CD4-positive, alpha-beta T cell treated with Interleukin-6 at 100 ng/mL for 8 hours (primary cell): ENCODE measurements around the gene ITGA8.
"Not testable (repeated sequence)": the region's sequence is repeated elsewhere in the genome, so short reads cannot be mapped to it uniquely, and the experiment has no call there.

Experiments used
- DNase-seq: peaks from one replicate; pipeline ENCODE4 v3.0.0-alpha.2; 2020; ENCODE audit warnings: mixed read lengths, low spot score

The ITGA8 gene

DNA sequence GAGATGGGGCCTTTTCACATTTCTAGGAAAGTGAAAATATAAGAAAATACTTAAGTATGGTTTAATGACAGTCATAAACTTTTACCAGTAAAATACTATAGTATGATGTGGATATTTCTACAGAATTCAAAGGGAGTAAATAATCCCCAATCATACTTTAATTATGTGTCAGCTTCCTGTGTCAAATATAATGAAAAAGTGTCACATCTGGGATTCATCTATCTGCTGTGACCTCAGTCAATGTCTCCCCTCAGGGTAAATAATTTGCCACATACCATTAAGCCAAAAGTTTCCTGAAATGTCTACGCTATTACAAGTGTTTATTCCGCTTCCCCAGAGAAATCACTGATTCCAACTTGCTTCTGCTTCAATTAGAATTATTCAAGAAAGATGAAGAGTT lies 110.5 kb downstream of the ITGA8 start:
- DNase-seq: no peak

DNA sequence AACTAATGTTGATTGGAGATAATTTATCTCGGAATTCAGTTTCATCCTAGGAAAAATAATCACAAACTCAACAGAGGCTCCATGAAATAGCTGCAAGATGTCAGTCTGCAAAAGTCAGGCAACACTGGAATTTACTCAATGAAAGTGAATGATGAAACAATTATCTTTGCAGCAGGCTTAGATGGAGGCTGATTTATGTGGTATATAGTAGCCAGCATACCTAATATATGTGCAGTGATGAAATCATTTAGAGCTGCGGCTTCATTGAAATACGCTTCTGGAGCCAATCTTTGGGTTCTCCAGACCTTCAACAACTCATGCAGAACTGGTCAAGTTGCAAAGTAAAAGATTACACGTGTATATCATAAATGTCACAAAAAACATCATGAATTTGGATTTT lies 113.3 kb downstream of the ITGA8 start:
- no peak for DNase-seq

DNA sequence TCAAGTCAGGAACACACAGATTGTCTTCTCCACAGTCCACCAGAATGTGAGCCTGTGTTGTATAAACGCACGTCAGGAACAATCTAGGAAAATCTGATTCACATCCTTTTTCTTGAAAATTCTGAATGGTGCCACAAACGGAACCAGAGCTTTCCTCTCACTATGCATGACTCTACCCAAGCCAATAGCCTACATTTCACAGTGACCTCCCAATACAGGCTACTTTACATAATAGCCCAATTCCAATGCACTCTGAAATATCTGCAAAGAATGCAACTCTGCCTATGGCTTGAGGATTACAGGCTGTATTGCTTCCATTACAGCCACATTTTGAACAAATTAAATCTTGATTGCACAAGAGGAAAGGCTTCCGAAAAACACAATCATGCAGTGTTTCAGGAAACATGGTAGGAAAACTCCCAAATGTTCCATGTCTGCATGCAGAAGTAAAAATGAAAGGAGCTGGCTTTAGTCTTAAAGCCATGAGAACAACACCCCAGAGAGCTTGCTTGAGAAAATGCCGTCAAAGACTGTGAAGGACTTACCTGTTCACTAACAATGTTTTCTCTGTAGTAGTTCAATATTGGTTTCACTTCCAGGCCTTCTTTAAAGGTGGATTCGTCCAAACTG lies 113.9 kb downstream of the ITGA8 start:
- no peak for DNase-seq

DNA sequence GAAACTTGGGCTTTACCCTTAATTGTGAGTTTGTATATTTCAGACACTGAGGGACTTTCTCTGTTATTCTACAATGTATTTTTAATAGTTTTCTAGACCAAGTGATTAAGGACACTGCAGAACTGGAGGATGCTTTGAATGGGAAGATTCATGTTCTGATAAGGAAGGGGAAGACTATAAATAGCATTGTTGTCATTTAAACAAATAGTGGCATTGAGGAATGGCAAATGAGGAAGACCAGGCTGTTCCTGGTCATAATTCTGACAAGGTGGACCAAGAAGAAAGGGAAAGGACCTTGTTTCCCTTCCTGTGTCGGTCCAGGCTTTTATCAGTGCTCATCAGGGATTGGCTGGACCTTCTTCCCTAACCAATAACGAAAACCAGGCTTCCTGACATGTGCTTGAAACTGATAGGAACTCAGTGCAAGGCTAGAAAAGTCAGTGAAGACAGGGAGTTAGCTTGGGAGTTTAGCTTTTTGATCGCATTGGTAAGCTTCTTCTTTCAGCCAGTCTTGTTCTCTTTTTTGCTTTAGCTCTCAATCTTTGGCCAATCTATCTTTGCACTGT lies 116.2 kb downstream of the ITGA8 start:
- DNase-seq: no peak

DNA sequence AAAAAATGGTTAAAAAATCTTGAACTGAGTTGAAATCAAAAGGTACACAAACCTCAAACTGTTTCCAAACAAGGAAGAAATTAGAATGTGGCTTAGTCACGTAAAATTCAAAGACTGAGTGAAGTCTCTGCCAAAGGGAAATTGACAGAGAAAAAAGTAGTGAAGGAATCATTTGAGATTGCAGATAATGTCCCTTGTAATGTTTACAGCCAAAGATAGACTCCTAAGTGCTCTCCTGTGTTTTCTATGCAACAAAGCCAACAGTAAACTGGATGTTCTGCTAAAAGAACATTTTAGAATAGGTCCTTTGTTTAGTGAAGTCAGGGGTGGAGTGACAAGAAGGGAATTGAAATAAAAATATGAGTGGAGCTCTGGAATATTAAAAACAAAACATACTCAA lies 117.9 kb downstream of the ITGA8 start:
- DNase-seq: no peak

DNA sequence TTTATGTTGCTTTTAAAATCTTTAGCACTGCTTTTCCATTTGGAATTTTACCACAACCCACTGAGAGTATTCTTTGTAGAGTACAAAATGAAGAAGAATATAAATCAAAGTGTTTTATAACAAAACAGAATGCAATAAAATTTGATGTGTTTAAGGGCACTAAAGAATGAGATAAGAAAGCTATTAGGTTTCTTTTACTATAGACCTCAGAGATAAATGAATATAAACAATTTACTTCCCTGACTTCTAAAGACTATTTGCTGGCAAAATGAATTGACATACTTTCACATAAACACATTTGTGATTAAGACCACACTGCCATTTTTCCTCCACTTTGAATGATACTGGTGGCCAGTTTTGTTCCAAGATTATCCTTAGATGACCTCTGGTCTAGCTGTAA lies 124.5 kb downstream of the ITGA8 start:
- no peak for DNase-seq

DNA sequence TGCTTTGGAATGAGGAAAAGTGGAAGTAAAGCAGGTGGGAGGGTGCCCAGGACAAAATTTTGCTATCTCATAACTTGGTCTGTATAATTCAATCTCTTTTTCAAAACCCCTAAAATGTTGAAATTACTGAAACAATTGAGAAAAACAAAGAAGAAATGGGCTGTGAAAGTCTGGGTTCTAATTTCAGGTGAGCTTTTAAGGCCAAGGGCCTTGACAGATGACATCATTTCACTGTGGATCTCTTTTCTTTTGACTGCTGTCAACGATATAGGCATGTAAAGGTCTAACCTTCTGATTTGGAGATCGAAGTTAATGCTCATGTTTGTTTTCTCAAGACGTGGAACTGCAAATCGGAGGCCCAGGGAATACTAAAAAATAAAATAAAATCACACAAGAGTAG lies 127.8 kb downstream of the ITGA8 start:
- no peak for DNase-seq

DNA sequence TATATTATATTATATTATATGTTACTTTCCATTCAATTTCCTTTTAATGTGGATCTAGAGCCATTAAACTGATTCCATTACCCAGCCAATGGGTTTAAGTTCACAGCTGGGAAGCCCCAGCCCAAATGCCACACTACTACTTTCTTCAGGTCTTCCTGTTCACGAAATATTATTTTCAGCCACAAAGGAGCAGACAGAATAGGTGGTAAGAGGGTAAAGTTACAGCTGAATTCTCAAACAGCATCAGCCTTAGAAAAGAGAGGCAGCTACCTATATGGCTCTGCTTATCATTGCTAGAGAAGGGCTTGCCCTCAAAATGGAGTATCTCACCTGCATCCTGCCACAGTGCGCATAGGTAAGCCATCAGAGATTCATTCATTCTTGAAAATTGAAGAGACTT lies 128.3 kb downstream of the ITGA8 start:
- no peak for DNase-seq

DNA sequence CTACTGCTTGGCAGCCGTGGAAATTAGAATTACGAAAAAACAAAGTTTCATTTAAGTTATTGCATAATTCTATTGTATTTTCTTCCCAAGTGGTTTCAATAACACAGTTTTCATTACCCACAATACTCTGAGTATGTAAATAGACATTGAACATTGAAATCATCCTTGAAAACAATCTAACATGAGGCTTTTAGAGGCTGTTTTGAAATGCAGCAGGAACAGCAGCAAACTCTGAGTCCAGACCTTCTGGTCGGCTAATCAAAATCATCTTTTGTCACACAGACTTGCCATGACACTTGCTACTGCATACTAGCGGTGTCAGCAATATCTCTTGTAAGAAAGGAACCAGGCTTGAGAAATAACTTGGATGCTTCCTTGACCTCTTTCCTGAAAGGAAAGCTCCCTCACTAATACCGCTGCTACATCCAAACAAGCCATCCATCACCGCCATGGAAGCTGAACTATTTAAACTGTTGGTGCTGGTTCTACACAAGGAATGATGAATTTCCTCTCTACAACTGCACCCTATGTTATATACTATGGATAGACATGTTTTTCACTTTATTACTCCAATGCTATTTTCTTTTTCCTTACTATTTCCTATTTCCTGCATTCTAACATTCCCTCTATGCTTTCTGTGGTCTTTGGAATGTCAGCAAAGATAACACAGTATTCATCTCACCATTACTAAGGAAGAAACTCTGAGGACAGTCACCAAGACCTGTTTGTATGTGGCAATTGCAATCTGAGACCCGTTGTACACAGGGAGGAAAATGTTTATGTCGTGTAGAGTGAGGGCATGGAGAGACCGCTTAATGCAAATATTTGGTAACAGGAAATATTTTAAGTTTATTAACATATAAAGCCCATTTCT lies 130.8 kb downstream of the ITGA8 start:
- DNase-seq: no peak

DNA sequence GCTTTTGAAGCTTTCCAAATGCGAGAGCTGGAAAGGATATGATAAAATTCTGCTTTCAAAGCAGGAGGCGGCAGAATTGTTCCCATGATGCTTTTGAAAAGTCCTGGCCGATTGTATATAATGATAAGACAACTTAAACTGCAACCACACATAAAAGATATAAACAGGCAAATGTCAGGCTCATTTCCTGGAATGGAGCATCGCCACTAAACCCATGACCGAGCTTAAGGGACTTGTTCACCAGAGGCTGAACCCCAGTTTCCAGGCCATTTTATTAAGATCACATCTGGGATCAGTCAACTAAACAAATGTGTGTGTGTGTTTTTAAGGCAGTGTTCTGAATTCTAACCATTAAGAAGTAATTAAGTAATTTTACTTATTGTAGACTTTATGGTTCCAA lies 131.6 kb downstream of the ITGA8 start:
- DNase-seq: no peak

DNA sequence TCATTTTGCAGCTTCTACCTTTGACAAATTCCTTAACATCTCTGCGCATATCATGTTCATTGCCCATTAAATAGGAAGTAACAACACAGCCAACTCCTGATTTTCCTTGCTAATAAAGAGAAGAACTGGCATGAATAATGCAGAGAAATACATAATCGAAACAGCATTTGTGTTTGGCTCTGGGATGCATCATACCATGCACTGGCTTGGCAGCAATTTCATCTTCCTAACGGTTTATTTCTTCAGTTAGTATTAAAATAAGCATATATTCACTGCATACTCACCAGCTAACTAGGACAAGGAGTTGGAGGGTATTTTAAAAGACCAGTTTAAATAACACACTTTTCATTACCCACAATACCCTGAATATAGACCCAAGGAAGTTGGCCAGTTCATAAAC lies 132.5 kb downstream of the ITGA8 start:
- DNase-seq: no peak

DNA sequence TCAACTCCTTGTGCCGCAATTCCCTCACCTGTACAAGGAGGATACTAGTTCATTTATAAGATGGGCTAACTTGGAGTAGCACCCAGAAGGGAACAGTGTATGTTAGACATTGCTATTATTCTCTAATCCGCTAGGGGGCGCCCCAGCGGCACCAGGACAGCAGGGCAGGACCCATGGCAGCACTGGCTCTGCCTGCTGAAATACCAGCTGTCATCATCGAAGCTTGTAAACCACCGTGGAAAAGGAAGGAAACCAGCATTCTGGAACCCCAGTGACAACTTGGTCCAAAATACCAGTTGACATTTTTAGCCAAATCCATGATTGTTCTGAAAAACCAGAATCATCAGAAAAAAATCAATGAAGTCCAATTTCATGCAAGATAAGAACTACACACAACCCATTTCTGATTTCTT lies 134.4 kb downstream of the ITGA8 start:
- no peak for DNase-seq

DNA sequence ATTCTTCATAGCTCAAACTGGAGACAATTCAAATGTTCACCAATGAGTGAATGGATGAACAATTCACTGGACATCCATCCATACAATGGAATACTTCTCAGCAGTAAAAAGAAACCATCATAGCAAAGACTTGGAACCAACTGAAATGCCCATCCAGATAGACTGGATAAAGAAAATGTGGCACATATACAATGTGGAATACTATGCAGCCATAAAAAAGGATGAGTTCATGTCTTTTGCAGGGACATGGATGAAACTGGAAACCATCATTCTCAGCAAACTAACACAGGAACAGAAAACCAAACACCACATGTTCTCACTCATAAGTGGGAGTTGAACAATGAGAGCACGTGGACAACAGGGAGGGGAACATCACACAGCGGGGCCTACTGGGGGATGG lies 136.8 kb downstream of the ITGA8 start:
- DNase-seq: not testable (repeated sequence)

DNA sequence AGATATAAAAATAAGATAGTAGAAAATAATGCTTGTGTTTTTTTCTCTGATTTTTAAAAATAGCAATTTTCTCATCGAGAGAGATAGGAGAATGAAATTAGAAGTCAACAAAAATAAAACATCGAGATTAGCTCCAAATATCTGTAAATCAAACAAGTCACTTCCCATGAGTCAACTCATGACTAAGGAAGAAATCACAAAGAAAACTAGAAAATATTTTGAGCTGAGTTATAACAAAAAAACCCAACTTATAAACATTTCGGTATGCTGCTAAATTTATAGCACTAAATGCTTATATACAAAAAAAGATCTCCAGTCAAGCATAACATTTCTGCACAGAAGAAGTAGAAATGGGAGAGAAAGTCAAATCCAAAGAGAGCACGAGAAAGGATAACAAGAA lies 140.1 kb downstream of the ITGA8 start:
- no peak for DNase-seq

DNA sequence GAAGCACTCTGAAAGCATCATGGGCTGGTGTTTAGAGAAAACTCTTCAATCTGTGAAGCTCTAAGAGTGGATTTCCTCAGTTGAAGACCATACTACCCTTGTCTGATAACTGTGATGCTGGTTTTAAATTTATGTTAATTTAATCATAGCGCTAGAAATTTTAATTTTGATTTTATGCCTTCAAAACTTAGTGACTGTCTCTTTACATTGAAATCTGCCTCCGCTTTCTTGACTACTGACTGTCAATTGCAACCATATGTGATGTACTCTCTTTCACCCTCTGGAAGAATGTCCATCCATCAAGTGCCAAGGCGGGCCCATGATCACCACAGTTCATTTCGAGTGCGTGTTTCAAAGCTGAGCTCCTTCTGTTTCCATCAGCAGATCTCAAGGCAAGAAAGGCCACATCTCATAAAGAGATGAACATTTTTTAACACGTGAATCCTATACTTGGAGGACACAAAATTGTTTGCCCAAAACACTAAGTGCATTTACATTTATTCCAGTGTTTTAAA lies 147.1 kb downstream of the ITGA8 start:
- no peak for DNase-seq

DNA sequence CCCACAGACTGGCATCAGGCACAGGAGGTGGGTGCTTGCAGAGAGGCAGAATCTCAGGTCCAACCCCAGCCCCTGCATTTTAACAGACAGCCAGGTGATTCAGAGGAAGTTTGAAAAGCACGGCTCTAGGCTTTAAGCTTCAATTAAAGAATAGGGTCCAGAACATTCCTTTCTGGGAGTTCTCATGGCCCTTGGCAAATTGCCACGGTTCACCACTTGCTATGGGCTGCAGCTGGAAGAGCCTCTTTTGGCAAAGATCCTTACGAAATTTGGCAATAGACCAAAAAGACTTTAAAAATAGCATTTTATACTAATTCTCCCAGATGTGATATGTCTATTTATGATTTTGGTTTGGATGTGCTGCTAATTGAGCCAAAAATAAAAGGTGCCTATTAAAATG lies 148.1 kb downstream of the ITGA8 start:
- DNase-seq: no peak

DNA sequence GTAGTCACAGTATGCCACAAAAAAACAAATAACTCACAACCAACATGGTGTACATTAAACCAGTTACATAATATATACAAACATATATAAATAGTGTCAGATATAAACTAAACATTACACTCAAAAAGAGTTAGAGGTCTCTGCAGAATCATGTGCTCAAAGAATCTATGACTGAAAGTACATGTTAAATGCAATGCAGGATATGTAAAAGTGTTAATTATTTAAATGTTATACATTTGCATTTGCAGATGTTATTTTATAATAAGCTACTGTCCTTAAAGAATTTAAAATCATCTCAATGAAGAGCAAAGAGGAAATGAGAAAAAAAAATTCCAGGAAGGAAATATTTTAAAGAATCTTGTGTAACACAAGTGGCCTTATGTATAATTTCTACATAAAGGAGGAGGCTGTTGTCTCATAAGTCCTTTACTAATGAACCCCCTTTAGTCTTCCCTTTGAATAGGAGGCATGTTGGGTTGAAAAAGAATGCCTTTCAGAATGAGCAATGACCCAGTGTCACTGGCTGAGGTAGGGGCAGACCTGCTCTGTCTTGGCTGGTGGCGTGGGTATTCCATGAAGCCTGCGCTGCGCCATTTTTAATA lies 148.9 kb downstream of the ITGA8 start:
- DNase-seq: no peak

DNA sequence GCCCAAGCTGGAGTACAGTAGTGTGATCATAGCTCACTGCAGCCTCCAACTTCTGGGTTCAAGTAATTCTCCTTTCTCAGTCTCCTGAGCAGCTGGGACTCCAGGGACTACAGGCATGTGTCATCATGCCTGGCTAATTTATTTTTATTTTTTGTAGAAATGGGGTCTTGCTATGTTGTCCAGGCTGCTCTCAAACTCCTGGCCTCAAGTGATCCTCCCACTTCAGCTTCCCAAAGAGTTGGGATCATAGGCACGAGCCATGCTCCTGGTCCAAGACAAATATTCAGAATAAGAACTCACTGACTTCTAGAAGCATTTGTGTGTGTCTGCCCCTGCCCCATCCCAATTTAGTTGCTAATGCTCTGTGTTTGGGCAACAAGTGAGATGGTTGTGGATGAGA lies 151.8 kb downstream of the ITGA8 start:
- DNase-seq: no peak

DNA sequence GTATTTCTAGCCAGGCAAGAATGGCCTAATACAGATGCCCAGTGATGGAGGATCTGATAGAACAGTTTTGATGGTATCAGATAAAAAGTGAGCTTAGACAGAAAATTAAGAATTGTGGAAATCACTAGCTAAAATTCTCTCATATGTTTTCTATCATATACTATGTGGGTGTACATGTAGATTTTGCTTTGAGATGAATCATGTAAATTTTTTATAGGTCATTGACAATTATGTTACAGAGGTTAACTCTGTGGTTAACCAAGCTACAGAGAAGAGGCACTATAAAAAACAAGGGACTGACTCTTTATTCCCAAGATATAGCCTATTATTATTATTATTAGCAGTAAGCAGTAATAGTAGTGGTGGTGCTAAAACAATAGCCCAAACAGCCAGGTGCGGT lies 156.5 kb downstream of the ITGA8 start:
- no peak for DNase-seq

DNA sequence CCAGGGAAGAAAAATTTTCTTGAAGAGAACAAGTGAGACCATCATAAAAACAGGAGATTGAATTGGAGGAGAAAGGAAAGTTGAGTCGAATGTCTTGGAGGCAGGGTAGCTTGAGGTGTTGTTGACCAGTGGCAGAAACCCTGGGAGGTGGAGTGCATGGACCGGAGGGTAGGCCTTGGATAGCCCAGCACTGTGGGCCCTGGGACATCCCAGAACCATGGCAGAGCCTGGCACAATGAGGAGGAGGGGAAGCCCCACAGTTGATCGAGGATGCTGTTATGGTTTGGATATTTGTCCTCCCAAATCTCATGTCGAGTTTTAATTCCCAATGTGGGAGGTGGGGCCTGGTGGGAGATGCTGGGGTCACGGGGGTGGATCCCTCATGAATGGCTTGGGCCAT lies 157.1 kb downstream of the ITGA8 start:
- no peak for DNase-seq

DNA sequence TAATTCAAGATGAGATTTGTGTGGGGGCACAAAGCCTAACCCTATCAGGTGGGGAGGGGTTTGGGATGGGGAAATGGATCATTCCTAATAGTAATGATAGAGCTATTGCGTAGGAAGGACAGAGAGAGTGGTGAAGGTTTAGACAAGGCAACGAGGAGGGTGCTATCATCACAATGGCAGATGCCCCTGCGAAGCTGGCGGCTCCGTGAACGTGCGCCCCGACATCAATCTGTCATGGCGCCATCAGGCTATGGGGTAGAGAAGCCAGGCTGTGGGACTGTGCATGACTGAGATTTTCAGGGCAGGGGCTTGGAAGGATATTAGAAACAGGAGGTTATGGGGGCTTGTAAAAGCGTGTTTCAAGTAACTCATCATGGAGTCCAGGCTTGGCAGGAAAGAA lies 157.6 kb downstream of the ITGA8 start:
- no peak for DNase-seq

DNA sequence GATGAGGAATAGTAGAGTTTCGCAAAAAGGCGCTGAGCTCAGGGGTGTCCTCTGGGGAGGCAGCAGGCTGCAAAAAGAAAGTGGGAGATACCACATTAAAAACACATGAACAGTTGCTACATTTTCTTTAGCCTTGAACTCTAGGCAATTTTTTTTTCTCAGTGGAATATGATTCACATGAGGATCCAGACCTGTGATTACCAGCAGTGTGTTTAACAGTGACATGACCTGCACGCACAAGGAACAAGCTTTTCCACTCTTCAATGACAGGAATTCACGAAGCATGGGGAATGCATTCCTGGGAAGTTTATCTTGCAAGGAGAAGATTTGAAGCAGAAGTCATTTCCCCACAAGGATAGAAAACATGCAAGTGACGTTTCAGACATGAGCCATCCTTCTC lies 161.6 kb downstream of the ITGA8 start:
- DNase-seq: no peak

DNA sequence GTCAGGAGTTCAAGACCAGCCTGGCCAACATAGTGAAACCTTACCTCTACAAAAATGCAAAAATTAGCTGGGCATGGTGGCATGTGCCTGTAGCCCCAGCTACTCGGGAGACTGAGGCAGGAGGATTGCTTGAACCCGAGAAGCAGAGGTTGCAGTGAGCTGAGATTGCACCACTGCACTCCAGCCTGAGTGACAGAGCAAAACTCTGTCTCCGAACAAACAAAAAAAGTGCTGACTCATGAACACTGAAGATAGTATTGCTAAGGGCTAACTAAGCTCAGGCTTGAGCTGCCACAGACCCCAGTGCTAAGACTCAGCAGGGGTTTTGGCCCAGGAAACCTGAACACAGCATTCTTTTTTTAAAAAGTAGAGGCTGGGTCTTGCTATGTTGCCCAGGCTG lies 162.6 kb downstream of the ITGA8 start:
- not testable (repeated sequence) for DNase-seq
